Kidney (tissue), 14 donors: Measurements from ENCODE around the gene GRB7. TPM values are rescaled to one million over a fixed set of nuclear protein-coding genes. Genes with fewer than 3 reads are reported as not detected.

Experiments used
- DNase-seq, 5 donors: peaks; one replicate each; pipeline ENCODE4 v3.0.0-alpha.2; 2013 to 2020
- FAIRE-seq: peaks from 2 replicates; lab custom pipeline; 2012; peaks lifted over from hg19 to GRCh38; lab: Jason Lieb, UNC
- H3K27ac ChIP-seq, 2 donors: one replicate each; pipeline ENCODE4 v1.7.0; 2013; ENCODE audit warnings: low read depth in 2 of 2, low read length in 2 of 2, inconsistent platforms in 1 of 2
- H3K27me3 ChIP-seq: one replicate; pipeline ENCODE4 v1.7.1; 2013; ENCODE audit warnings: low read length, inconsistent platforms; ENCODE audit not compliant: control insufficient read depth, insufficient read depth
- H3K36me3 ChIP-seq, 3 donors: one replicate each; pipeline versions ENCODE4 v1.7.0 to v1.7.1; 2013; ENCODE audit warnings: low read length in 3 of 3, control low read depth in 1 of 3, inconsistent platforms in 1 of 3; ENCODE audit not compliant: insufficient read depth in 3 of 3, control insufficient read depth in 2 of 3
- H3K4me1 ChIP-seq, 3 donors: one replicate each; pipeline versions ENCODE4 v1.7.0 to v1.7.1; 2013; ENCODE audit warnings: low read length in 3 of 3, inconsistent platforms in 1 of 3, low read depth in 1 of 3; ENCODE audit not compliant: control insufficient read depth in 2 of 3, insufficient read depth in 2 of 3
- H3K4me3 ChIP-seq, 3 donors: one replicate each; pipeline versions ENCODE4 v1.7.0 to v1.8.1; 2013; ENCODE audit warnings: low read length in 3 of 3, control low read depth in 1 of 3, inconsistent platforms in 1 of 3
- H3K9ac ChIP-seq, 3 donors: one replicate each; pipeline versions ENCODE4 v1.7.0 to v1.7.1; 2013; ENCODE audit warnings: low read length in 3 of 3, control low read depth in 1 of 3, inconsistent platforms in 1 of 3
- H3K9me3 ChIP-seq, 3 donors: one replicate each; pipeline versions ENCODE4 v1.7.0 to v1.7.1; 2013; ENCODE audit warnings: low read length in 3 of 3, control low read depth in 1 of 3, inconsistent platforms in 1 of 3; ENCODE audit not compliant: control insufficient read depth in 2 of 3, insufficient read depth in 1 of 3
- CTCF ChIP-seq: IDR thresholded peaks from 3 replicates; pipeline ENCODE4 v1.5.1; 2012; ENCODE audit warnings: mild to moderate bottlenecking, moderate library complexity, borderline replicate concordance; ENCODE audit not compliant: insufficient read depth; ENCODE audit errors: extremely low read depth
- intact Hi-C: fragments of 100-400 bp; cut with DNase I; formaldehyde crosslinking; loops from one replicate; pipeline ENCODE4 v1.11.1; 2022
- polyA plus RNA-seq: library from polyadenylated mRNA; stranded (reverse); fragments of 350-450 nt; fragmentation: Illumina TruSeq; extraction: RNeasy Lipid Tissue Mini Kit (QIAGEN cat#74804); gene quantifications from one replicate; pipeline ENCODE4 v1.2.3, GENCODE V29; 2014; ENCODE audit warnings: low read depth, low replicate concordance; ENCODE audit not compliant: insufficient read depth
- total RNA-seq: library from RNA; stranded (reverse); fragmentation: NEBNext Ultra II Directional; extraction: Animal tissue kit (Norgen Biotek cat#: 25700); gene quantifications from one replicate; pipeline ENCODE4 v1.2.1, GENCODE V29; 2021
- donor health status: control.
- donor health status: control.
- donor health status: control.
- donor health status: control.
- donor health status: control.
- donor health status: DM: yes; HTN: yes; CAD: no.
- donor health status: Normal renal cell carcinoma (clear cell type).

The GRB7 gene
- total and polyA plus RNA-seq, 2 donors from 2014 or later = 20.9 to 72.5 TPM

GRCh38 chr17:39727556-39727955, 10.2 kb upstream of the GRB7 start:
- no peak for DNase-seq
- H3K27ac ChIP-seq = no peak overlapping the region
- no peak for FAIRE-seq
- intact Hi-C loops = no loop called here
- H3K9me3 ChIP-seq = no peaks in the 10 kb centered on the region
- H3K9ac ChIP-seq = no peak overlapping the region
- H3K4me1 ChIP-seq = peaks cover 0 to 10% (median 8%) of the 10 kb centered on the region in 3 donors
- H3K27me3 ChIP-seq = no peaks in the 10 kb centered on the region
- no peak for TF ChIP-seq CTCF
- peaks cover 0 to 40% (median 17%) of the 10 kb centered on the region in 3 donors for H3K36me3 ChIP-seq
- H3K4me3 ChIP-seq = no peak overlapping the region

GRCh38 chr17:39729280-39729851, 8.4 kb upstream of the GRB7 start:
- Histone ChIP-seq H3K4me3 (peak overlapping the region in 2 of 3 donors; percentile 75 to 82), H3K9me3 (no peaks in the 10 kb centered on the region), H3K27me3 (no peaks in the 10 kb centered on the region), H3K4me1 (peaks cover 0 to 10% (median 8%) of the 10 kb centered on the region in 3 donors), H3K27ac (peak overlapping the region; percentile 78 to 91), H3K36me3 (peaks cover 0 to 33% (median 14%) of the 10 kb centered on the region in 3 donors), H3K9ac (peak overlapping the region in 2 of 3 donors; percentile 56 to 82)
- TF ChIP-seq CTCF = no peak
- intact Hi-C loops = no loop called here
- FAIRE-seq = no peak
- no peak for DNase-seq

- H3K36me3 ChIP-seq = peaks cover 0 to 26% (median 8%) of the 10 kb centered on the region in 3 donors
- no peaks in the 10 kb centered on the region for H3K9me3 ChIP-seq
- H3K9ac ChIP-seq = peak within 1 kb of the TSS; percentile 43 to 82 (median 56)
- TF ChIP-seq CTCF = peak; percentile 77
- intact Hi-C loops = no loop called here
- no peak for FAIRE-seq
- no peaks in the 10 kb centered on the region for H3K27me3 ChIP-seq
- DNase-seq = peak; percentile 90 to 97 (median 94)
- H3K4me3 ChIP-seq = peak within 1 kb of the TSS; percentile 55 to 82 (median 75)
- peak within 1 kb of the TSS; percentile 78 to 91 for H3K27ac ChIP-seq
- H3K4me1 ChIP-seq = peaks cover 0 to 10% (median 8%) of the 10 kb centered on the region in 3 donors
These were observed 7.4 kb upstream of the GRB7 start, which contains the start of gene MIEN1 for GRCh38 chr17:39730095-39730921. Gene MIEN1, minus strand, starts transcription at chr17:39730532. Its CDS starts 37 bp downstream, at chr17:39730495.
